Upper lobe of left lung (tissue), 4 donors: Measurements from ENCODE around the gene ECPAS.

ENCODE experiments used
- EP300 ChIP-seq, 4 donors: sonication (generic); formaldehyde crosslinking; IDR thresholded peaks; one replicate each; pipeline ENCODE4 v1.5.1; 2017; ENCODE audit warnings: antibody characterized with exemption in 4 of 4, control low read depth in 2 of 4
- POLR2A ChIP-seq, 4 donors: fragments of 450-650 bp; IDR thresholded peaks; one replicate each; pipeline ENCODE4 v1.5.1; 2016 to 2017; ENCODE audit warnings: antibody characterized with exemption in 4 of 4, mild to moderate bottlenecking in 2 of 4
- POLR2AphosphoS5 ChIP-seq, 2 donors: sonication (generic); formaldehyde crosslinking; IDR thresholded peaks; one replicate each; pipeline ENCODE4 v1.5.1; 2017; ENCODE audit warnings: antibody characterized with exemption in 2 of 2
- TF ChIP-seq, protein P1 (sequence below), 6 experiments: fragments of 450-650 bp in 4 of 6; fragments of 200-600 bp in 2 of 6; sonication (generic) in 2 of 6; IDR thresholded peaks; one replicate each; pipeline ENCODE4 v1.5.1; 2016 to 2019; ENCODE audit warnings: antibody characterized with exemption in 6 of 6

- TF ChIP-seq EP300 (IDR thresholded peaks at IDR 0.05) (no peak), POLR2A (IDR thresholded peaks at IDR 0.05) (no peak), POLR2AphosphoS5 (IDR thresholded peaks at IDR 0.05) (no peak)
- TF ChIP-seq, protein P1, sequence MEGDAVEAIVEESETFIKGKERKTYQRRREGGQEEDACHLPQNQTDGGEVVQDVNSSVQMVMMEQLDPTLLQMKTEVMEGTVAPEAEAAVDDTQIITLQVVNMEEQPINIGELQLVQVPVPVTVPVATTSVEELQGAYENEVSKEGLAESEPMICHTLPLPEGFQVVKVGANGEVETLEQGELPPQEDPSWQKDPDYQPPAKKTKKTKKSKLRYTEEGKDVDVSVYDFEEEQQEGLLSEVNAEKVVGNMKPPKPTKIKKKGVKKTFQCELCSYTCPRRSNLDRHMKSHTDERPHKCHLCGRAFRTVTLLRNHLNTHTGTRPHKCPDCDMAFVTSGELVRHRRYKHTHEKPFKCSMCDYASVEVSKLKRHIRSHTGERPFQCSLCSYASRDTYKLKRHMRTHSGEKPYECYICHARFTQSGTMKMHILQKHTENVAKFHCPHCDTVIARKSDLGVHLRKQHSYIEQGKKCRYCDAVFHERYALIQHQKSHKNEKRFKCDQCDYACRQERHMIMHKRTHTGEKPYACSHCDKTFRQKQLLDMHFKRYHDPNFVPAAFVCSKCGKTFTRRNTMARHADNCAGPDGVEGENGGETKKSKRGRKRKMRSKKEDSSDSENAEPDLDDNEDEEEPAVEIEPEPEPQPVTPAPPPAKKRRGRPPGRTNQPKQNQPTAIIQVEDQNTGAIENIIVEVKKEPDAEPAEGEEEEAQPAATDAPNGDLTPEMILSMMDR (IDR thresholded peaks at IDR 0.05): no peak
These were observed 154.1 kb downstream of the ECPAS start, which contains the start of gene OR2K2 for GRCh38 chr9:111330124-111330523.
